Fibroblast of villous mesenchyme (primary cell): ENCODE measurements around the gene KCNT2. TPM values are rescaled to one million over a fixed set of nuclear protein-coding genes. Genes with fewer than 3 reads are reported as not detected.

ENCODE experiments used
- DNase-seq: peaks from one replicate; pipeline ENCODE4 v3.0.0-alpha.2; 2010; ENCODE audit warnings: low read depth
- H3K4me3 ChIP-seq: 2 replicates; pipeline ENCODE4 v1.5.1; 2011; ENCODE audit warnings: low read depth, mild to moderate bottlenecking, low read length
- CTCF ChIP-seq: IDR thresholded peaks from 2 replicates; pipeline ENCODE4 v1.5.1; 2012; ENCODE audit warnings: low read depth, mild to moderate bottlenecking, low read length; ENCODE audit not compliant: insufficient read depth
- total RNA-seq: library from RNA; depleted of rRNA; stranded (reverse); fragments of >200 nt; gene quantifications from 2 replicates; pipeline ENCODE4 v1.2.3, GENCODE V29; 2012

KCNT2 gene
- total RNA-seq, 1 donor: 7.3 TPM

- H3K4me3 ChIP-seq: no peak overlapping the region
- no peak for DNase-seq
- TF ChIP-seq CTCF: no peak
These were observed 227.9 kb downstream of the KCNT2 start for GRCh38 chr1:196380316-196380715.

GRCh38 chr1:196377811-196378210 lies 230.4 kb downstream of the KCNT2 start:
- TF ChIP-seq CTCF: no peak
- DNase-seq: no peak
- H3K4me3 ChIP-seq: no peak overlapping the region

DNA sequence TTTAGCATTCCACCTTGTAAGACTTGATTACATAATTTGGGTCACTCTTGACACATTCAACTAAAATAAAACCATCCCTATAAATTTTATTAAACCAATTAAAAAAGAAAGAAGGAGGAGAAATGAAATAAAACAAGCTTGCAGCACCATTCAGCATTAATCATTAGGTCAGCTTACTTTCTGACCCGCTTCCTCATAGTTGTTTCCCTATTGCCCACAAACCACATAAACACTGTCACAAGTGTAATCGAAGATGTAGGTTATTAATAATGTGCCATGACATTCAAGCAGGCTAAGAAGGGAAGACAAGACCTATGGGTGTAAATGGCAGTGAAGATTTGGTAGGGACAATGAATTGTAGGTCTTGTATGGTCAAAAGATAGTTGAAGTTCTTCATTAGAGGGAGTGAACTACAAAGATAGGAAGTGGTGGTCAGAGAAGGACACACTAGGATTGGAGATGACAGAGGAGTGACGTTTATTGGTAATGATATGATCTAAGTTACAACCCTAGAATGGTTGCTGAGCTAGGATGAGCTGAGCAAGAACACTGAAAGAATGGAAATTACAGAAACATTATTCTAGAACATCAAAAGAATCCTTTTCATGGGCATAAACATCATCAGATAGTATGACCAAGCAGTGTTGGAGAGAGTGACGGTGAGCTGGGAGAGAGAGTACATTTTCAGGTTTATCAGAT lies 231.5 kb downstream of the KCNT2 start:
- DNase-seq: no peak
- TF ChIP-seq CTCF: no peak
- no peak overlapping the region for H3K4me3 ChIP-seq

DNA sequence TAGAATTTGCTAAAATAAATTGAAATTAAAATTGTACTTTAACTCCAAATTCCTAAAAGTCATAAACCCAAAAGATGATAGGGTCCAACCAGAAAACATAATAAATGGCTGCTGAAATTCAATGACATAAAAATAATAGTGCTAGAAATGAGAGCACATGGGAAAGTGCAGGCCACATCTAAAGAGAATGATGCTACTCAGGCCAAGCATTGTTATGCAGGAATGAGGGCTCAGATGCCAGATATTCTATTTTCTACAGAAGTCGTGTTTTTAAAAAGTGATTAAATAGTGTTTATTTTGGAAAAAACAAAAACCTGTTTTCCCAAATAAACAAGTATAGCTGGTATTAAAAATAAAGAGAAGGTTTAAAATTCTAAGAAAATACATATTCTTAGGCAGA lies 234.4 kb downstream of the KCNT2 start:
- no peak for TF ChIP-seq CTCF
- DNase-seq: no peak
- no peak overlapping the region for H3K4me3 ChIP-seq

DNA sequence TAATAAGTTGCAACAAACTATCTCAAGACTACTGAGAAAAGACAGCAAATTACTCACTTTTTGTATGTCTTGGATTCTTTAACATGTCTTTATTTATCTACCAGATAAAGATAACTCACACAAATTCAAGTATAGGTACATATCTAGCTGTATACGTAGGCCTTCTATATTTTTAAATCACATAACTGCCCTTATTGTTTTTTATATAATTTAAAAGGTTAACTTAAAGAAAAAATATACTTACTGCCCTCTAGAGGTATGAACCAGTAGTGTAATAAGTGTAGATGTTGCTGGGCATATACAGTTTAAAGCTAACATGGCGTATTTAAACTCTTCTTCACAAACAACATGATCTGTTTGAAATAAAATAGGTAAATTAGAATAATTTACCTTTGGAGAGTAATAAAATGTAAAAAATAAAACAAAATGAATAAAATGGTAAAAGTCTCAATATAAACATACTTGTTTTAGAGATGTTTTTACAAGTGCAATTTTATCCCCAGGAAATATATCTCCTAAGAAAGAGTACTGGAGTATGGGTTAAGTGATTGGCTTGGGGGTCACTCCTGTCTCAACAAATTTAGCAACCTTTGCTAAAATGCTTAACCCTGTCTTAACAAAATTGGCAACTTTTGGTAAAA lies 235.2 kb downstream of the KCNT2 start:
- peak; percentile 49 for TF ChIP-seq CTCF
- DNase-seq: peak; percentile 32
- H3K4me3 ChIP-seq: no peak overlapping the region

GRCh38 chr1:196367838-196368237 lies 240.4 kb downstream of the KCNT2 start:
- TF ChIP-seq CTCF: no peak
- H3K4me3 ChIP-seq: no peak overlapping the region
- no peak for DNase-seq
